Astrocyte (in vitro differentiated cells and primary cell): ENCODE data around the gene CDKAL1.

ENCODE experiments used
- CTCF ChIP-seq: IDR thresholded peaks from 2 replicates; pipeline ENCODE4 v1.5.1; 2011; ENCODE audit warnings: low read depth, mild to moderate bottlenecking, inconsistent platforms, low read length, moderate library complexity; ENCODE audit not compliant: insufficient read depth
- EZH2 ChIP-seq: IDR thresholded peaks from 2 replicates; pipeline ENCODE4 v1.6.1; 2012; ENCODE audit warnings: mild to moderate bottlenecking, low read length, inconsistent platforms; ENCODE audit not compliant: insufficient read depth

DNA sequence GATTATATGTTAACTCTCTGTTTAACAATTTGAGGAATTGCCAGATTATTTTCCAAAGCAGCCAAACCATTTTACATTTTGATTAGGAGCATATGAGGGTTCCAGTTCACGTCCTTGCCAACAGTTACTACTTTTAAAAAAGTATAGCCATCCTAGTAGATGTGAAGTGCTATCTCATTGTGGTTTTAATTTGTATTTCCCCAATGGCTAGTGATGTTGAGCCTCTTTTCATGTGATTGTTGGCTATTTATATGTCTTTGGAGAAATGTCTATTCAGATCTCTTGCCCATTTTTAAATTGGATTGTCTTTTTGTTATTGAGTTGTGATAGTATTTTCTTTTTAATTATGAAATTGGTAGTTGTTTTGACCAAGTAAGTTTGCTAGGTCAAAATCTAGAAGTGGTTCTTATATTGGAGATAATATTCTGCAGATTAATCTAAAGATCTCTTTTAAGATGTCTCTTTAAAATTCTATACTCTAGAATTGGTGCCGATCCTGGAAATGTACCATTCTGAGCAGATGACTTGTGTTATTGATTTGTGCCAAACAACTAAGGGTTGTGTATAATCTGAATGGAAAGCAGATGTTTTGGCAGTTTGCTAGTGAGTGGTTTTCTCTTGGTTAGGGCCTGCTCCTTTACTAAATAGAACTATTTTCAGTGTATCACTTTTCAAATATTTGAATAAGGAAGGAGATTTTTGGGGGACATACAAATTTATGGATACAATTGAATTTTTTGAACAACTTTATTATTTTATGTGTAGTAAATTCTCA lies 99.5 kb downstream of the CDKAL1 start:
- TF ChIP-seq EZH2 (no peak), CTCF (no peak)
